SK-N-SH treated with all-trans-retinoic acid at 6 μM for 48 hours (cell line): ENCODE data around the gene PCDHGA1.
"Not testable (repeated sequence)": the region's sequence is repeated elsewhere in the genome, so short reads cannot be mapped to it uniquely, and the experiment has no call there.

Experiments
- ATAC-seq: fragments of 200-7000 bp; cut with Tn5 transposase; 3 replicates; pipeline ENCODE4 v1.9.1; 2020; ENCODE audit warnings: mild to moderate bottlenecking, moderate library complexity
- ARNTL ChIP-seq: fragments of 450-650 bp; formaldehyde crosslinking; IDR thresholded peaks from 2 replicates; pipeline ENCODE4 v1.5.0; 2020; ENCODE audit warnings: low read depth, mild to moderate bottlenecking, moderate library complexity, borderline replicate concordance
- BACH2 ChIP-seq: fragments of 250-450 bp; sonication (Bioruptor Pico); IDR thresholded peaks from 2 replicates; pipeline ENCODE4 v1.9.0; 2021; ENCODE audit warnings: mild to moderate bottlenecking, borderline replicate concordance
- CREB5 ChIP-seq: fragments of 250-450 bp; sonication (Bioruptor Pico); IDR thresholded peaks from 2 replicates; pipeline ENCODE4 v1.5.1; 2020; ENCODE audit warnings: low read depth, mild to moderate bottlenecking, moderate library complexity
- CSDC2 ChIP-seq: fragments of 250-450 bp; sonication (Bioruptor Pico); IDR thresholded peaks from 2 replicates; pipeline ENCODE4 v1.5.0; 2020; ENCODE audit warnings: mild to moderate bottlenecking, moderate library complexity
- ESRRG ChIP-seq: fragments of 250-450 bp; sonication (Bioruptor Pico); IDR thresholded peaks from 2 replicates; pipeline ENCODE4 v1.6.1; 2021; ENCODE audit warnings: mild to moderate bottlenecking
- GLIS3 ChIP-seq: fragments of 250-450 bp; sonication (Bioruptor Pico); IDR thresholded peaks from 2 replicates; pipeline ENCODE4 v1.5.0; 2020; ENCODE audit warnings: mild to moderate bottlenecking, moderate library complexity
- ISL1 ChIP-seq: fragments of 250-450 bp; sonication (Bioruptor Pico); IDR thresholded peaks from 2 replicates; pipeline ENCODE4 v2.1.2; 2022; ENCODE audit warnings: mild to moderate bottlenecking, moderate library complexity
- OSR1 ChIP-seq: fragments of 250-450 bp; sonication (Bioruptor Pico); IDR thresholded peaks from 2 replicates; pipeline ENCODE4 v1.8.0; 2022; ENCODE audit warnings: moderate library complexity, mild to moderate bottlenecking, inconsistent platforms
- PPARA ChIP-seq: fragments of 250-450 bp; sonication (Bioruptor Pico); IDR thresholded peaks from 2 replicates; pipeline ENCODE4 v1.5.0; 2020; ENCODE audit warnings: mild to moderate bottlenecking, borderline replicate concordance
- RARB ChIP-seq: fragments of 250-450 bp; sonication (Bioruptor Pico); IDR thresholded peaks from 2 replicates; pipeline ENCODE4 v1.8.0; 2021; ENCODE audit warnings: mild to moderate bottlenecking, moderate library complexity
- SNAI2 ChIP-seq: fragments of 250-450 bp; sonication (Bioruptor Pico); IDR thresholded peaks from 2 replicates; pipeline ENCODE4 v1.5.0; 2020; ENCODE audit warnings: mild to moderate bottlenecking, moderate library complexity
- TCF4 ChIP-seq: fragments of 250-450 bp; sonication (Bioruptor Pico); IDR thresholded peaks from 2 replicates; pipeline ENCODE4 v1.8.0; 2021; ENCODE audit warnings: mild to moderate bottlenecking, moderate library complexity, borderline replicate concordance
- TOX ChIP-seq: fragments of 250-450 bp; sonication (Bioruptor Pico); IDR thresholded peaks from 2 replicates; pipeline ENCODE4 v1.8.0; 2021; ENCODE audit warnings: mild to moderate bottlenecking, moderate library complexity, borderline replicate concordance
- ZFP3 ChIP-seq: fragments of 250-450 bp; sonication (Bioruptor Pico); IDR thresholded peaks from 2 replicates; pipeline ENCODE4 v1.5.0; 2020; ENCODE audit warnings: mild to moderate bottlenecking, moderate library complexity
- ZNF565 ChIP-seq: fragments of 450-650 bp; formaldehyde crosslinking; conservative IDR thresholded peaks from 2 replicates; pipeline ENCODE4 v1.5.0; 2020; ENCODE audit warnings: low read depth, mild to moderate bottlenecking, moderate library complexity
- ZNF70 ChIP-seq: fragments of 450-650 bp; formaldehyde crosslinking; IDR thresholded peaks from 2 replicates; pipeline ENCODE4 v1.5.0; 2020; ENCODE audit warnings: mild to moderate bottlenecking, moderate library complexity
- ZNF8 ChIP-seq: fragments of 450-650 bp; formaldehyde crosslinking; IDR thresholded peaks from 2 replicates; pipeline ENCODE4 v1.5.0; 2020; ENCODE audit warnings: mild to moderate bottlenecking, moderate library complexity
- TF ChIP-seq, protein P1 (sequence below): fragments of 250-450 bp; sonication (Bioruptor Pico); IDR thresholded peaks from 2 replicates; pipeline ENCODE4 v1.8.0; 2020; ENCODE audit warnings: mild to moderate bottlenecking, moderate library complexity, borderline replicate concordance

The PCDHGA1 gene

GRCh38 chr5:141402553-141403243 lies 72.4 kb downstream of the PCDHGA1 start, which contains the start of gene PCDHGA9:
PCDHGA9 (plus strand) TSS chr5:141402778; CDS start chr5:141402953, 175 bp downstream.
- no peak for ATAC-seq
- TF ChIP-seq RARB (CRISPR knock-in tag) (no peak), OSR1 (CRISPR knock-in tag) (no peak)

GRCh38 chr5:141403387-141403786 lies 73.1 kb downstream of the PCDHGA1 start:
- no peak for ATAC-seq
- TF ChIP-seq TCF4 (CRISPR knock-in tag) (no peak), ZFP3 (CRISPR knock-in tag) (no peak), GLIS3 (CRISPR knock-in tag) (no peak), CSDC2 (CRISPR knock-in tag) (no peak), ZNF70 (CRISPR knock-in tag) (no peak), ZNF8 (CRISPR knock-in tag) (no peak), ESRRG (CRISPR knock-in tag) (no peak), OSR1 (CRISPR knock-in tag) (no peak), PPARA (CRISPR knock-in tag) (no peak), BACH2 (no peak), ARNTL (CRISPR knock-in tag) (no peak)
- TF ChIP-seq, protein P1, sequence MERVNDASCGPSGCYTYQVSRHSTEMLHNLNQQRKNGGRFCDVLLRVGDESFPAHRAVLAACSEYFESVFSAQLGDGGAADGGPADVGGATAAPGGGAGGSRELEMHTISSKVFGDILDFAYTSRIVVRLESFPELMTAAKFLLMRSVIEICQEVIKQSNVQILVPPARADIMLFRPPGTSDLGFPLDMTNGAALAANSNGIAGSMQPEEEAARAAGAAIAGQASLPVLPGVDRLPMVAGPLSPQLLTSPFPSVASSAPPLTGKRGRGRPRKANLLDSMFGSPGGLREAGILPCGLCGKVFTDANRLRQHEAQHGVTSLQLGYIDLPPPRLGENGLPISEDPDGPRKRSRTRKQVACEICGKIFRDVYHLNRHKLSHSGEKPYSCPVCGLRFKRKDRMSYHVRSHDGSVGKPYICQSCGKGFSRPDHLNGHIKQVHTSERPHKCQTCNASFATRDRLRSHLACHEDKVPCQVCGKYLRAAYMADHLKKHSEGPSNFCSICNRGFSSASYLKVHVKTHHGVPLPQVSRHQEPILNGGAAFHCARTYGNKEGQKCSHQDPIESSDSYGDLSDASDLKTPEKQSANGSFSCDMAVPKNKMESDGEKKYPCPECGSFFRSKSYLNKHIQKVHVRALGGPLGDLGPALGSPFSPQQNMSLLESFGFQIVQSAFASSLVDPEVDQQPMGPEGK (CRISPR knock-in tag): no peak

- ATAC-seq: not testable (repeated sequence)
Measured at GRCh38 chr5:141407790-141408505, 77.6 kb downstream of the PCDHGA1 start, which contains the start of gene PCDHGB6. PCDHGB6 (plus strand) TSS chr5:141408021; CDS start chr5:141408203, 182 bp downstream.

DNA sequence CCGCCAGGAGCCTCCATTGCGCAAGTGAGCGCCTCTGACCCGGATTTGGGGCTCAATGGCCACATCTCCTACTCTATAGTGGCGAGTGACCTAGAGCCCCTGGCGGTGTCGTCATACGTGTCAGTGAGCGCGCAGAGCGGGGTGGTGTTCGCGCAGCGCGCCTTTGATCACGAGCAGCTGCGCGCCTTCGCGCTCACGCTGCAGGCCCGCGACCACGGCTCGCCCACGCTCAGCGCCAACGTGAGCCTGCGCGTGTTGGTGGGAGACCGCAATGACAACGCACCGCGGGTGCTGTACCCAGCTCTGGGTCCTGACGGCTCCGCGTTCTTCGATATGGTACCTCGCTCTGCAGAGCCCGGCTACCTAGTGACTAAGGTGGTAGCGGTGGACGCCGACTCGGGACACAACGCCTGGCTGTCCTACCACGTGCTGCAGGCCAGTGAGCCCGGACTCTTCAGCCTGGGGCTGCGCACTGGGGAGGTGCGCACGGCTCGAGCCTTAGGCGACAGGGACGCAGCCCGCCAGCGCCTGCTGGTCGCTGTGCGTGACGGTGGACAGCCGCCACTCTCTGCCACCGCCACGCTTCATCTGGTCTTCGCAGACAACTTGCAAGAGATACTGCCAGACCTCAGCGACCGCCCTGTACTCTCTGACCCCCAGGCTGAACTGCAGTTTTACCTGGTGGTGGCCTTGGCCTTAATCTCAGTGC lies 79.4 kb downstream of the PCDHGA1 start:
- ATAC-seq: no peak
- no peak for TF ChIP-seq ARNTL (CRISPR knock-in tag)
- no peak for TF ChIP-seq ZNF565 (CRISPR knock-in tag)
- no peak for TF ChIP-seq ZNF70 (CRISPR knock-in tag)

GRCh38 chr5:141411575-141411974 lies 81.3 kb downstream of the PCDHGA1 start:
- no peak for ATAC-seq
- no peak for TF ChIP-seq RARB (CRISPR knock-in tag)
- TF ChIP-seq ZNF8 (CRISPR knock-in tag): no peak
- no peak for TF ChIP-seq PPARA (CRISPR knock-in tag)
- no peak for TF ChIP-seq BACH2
- no peak for TF ChIP-seq SNAI2 (CRISPR knock-in tag)
- no peak for TF ChIP-seq OSR1 (CRISPR knock-in tag)
- TF ChIP-seq TCF4 (CRISPR knock-in tag): no peak
- no peak for TF ChIP-seq ARNTL (CRISPR knock-in tag)
- TF ChIP-seq, protein P1 (CRISPR knock-in tag): no peak
- TF ChIP-seq CREB5 (CRISPR knock-in tag): no peak
- no peak for TF ChIP-seq ISL1 (CRISPR knock-in tag)
- no peak for TF ChIP-seq TOX (CRISPR knock-in tag)
- TF ChIP-seq ZNF70 (CRISPR knock-in tag): no peak
- TF ChIP-seq ZFP3 (CRISPR knock-in tag): no peak
